Measurements from ENCODE around the gene MYH13.

Gene MYH13

DNA sequence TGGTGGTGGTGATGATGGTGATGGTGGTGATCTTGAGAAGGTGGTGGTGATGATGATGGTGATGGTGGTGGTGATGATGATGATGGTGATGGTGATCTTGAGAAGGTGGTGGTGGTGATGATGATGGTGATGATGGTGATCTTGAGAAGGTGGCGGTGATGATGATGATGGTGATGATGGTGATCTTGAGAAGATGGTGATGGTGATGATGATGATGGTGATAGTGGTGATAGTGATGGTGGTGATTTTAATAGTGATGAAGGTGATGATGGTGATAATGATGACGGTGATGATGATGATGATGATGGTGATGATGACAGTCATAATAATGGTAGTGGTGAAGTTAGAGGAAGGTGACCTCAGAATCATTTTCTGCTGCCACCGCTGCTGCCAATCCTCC, 75.1 kb downstream of the MYH13 start:
- peaks cover 19% of the 10 kb centered on the region for H3K79me2 ChIP-seq (ENCODE audit: low read length)
- no peaks in the 10 kb centered on the region for H3K27me3 ChIP-seq (replicated peaks; ENCODE audit: insufficient read depth, low read length)
- H3K4me2 ChIP-seq (ENCODE audit: low read depth, low read length) = no peak overlapping the region
- H3K36me3 ChIP-seq (replicated peaks; ENCODE audit: insufficient read depth, low read length) = no peaks in the 10 kb centered on the region
- no peak overlapping the region for H2AFZ ChIP-seq (ENCODE audit: low read length)
- no peak for DNase-seq
- H3K9me2 ChIP-seq (replicated peaks; ENCODE audit: insufficient read depth, low read length) = no peaks in the 10 kb centered on the region
- no peak for TF ChIP-seq EZH2 (optimal IDR thresholded peaks at IDR 0.05; ENCODE audit: low read depth, low read length)
- TF ChIP-seq CTCF (IDR thresholded peaks at IDR 0.05; ENCODE audit: low read length) = no peak
- TF ChIP-seq EZH2phosphoT487 (IDR thresholded peaks at IDR 0.05; ENCODE audit: low read length) = no peak
- no peaks in the 10 kb centered on the region for H3K4me1 ChIP-seq (ENCODE audit: low read length)
- no peaks in the 10 kb centered on the region for H3F3A ChIP-seq (ENCODE audit: insufficient read depth, low read length)
- no peak overlapping the region for H3K27ac ChIP-seq (ENCODE audit: low read length)
- H3K9me3 ChIP-seq (replicated peaks; ENCODE audit: insufficient read depth, low read length) = no peaks in the 10 kb centered on the region
- H4K20me1 ChIP-seq (ENCODE audit: insufficient read depth, low read length) = no peaks in the 10 kb centered on the region
- no peak overlapping the region for H3K9ac ChIP-seq (ENCODE audit: low read length)
- no peak overlapping the region for H3K4me3 ChIP-seq (ENCODE audit: low read length)

DNA sequence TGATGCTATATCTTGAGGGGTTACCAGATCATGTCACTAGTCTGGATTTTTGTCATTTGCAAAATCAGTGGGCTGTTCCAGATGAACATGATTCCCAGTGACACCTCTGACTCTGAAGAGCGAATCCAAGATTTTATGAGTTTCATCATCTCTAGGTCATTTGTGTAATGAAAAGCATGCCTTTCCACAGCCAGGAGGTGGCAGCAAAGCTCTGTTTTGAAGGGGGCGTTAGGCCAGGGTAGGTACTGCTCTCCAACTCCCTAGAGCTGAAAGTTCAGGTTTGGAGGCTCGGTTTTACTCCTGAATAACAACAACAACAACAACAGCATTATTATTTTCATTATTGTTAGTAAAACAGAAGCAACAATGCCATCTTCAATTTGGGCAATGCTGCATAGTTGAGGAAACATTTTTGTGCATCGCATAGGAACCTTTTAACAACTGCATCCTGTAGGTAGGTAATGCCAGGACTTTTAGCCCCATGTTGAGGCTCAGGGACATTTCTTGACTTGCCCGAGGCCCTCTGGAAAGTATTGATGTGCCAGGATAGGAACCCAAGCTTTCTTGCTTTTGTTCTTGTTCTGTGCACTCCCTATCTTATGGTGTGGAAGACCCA, 77.0 kb downstream of the MYH13 start:
- H3K4me2 ChIP-seq (ENCODE audit: low read depth, low read length) = no peak overlapping the region
- H4K20me1 ChIP-seq (ENCODE audit: insufficient read depth, low read length) = no peaks in the 10 kb centered on the region
- H3K79me2 ChIP-seq (ENCODE audit: low read length) = peaks cover 22% of the 10 kb centered on the region
- no peak overlapping the region for H3K27ac ChIP-seq (ENCODE audit: low read length)
- H3K9me2 ChIP-seq (replicated peaks; ENCODE audit: insufficient read depth, low read length) = no peaks in the 10 kb centered on the region
- DNase-seq = peak; percentile 25
- peak; percentile 60 for TF ChIP-seq CTCF (IDR thresholded peaks at IDR 0.05; ENCODE audit: low read length)
- TF ChIP-seq EZH2 (optimal IDR thresholded peaks at IDR 0.05; ENCODE audit: low read depth, low read length) = no peak
- no peaks in the 10 kb centered on the region for H3F3A ChIP-seq (ENCODE audit: insufficient read depth, low read length)
- no peaks in the 10 kb centered on the region for H3K4me1 ChIP-seq (ENCODE audit: low read length)
- no peak overlapping the region for H2AFZ ChIP-seq (ENCODE audit: low read length)
- H3K27me3 ChIP-seq (replicated peaks; ENCODE audit: insufficient read depth, low read length) = no peaks in the 10 kb centered on the region
- H3K36me3 ChIP-seq (replicated peaks; ENCODE audit: insufficient read depth, low read length) = no peaks in the 10 kb centered on the region
- H3K9ac ChIP-seq (ENCODE audit: low read length) = no peak overlapping the region
- H3K4me3 ChIP-seq (ENCODE audit: low read length) = no peak overlapping the region
- no peaks in the 10 kb centered on the region for H3K9me3 ChIP-seq (replicated peaks; ENCODE audit: insufficient read depth, low read length)

- H3K4me2 ChIP-seq (ENCODE audit: low read depth, low read length) = no peak overlapping the region
- H2AFZ ChIP-seq (ENCODE audit: low read length) = no peak overlapping the region
- H3K4me1 ChIP-seq (ENCODE audit: low read length) = no peaks in the 10 kb centered on the region
- no peaks in the 10 kb centered on the region for H3K9me2 ChIP-seq (replicated peaks; ENCODE audit: insufficient read depth, low read length)
- H3K36me3 ChIP-seq (replicated peaks; ENCODE audit: insufficient read depth, low read length) = no peaks in the 10 kb centered on the region
- no peaks in the 10 kb centered on the region for H3K27me3 ChIP-seq (replicated peaks; ENCODE audit: insufficient read depth, low read length)
- no peaks in the 10 kb centered on the region for H3F3A ChIP-seq (ENCODE audit: insufficient read depth, low read length)
- H3K4me3 ChIP-seq (ENCODE audit: low read length) = no peak overlapping the region
- no peak overlapping the region for H3K9ac ChIP-seq (ENCODE audit: low read length)
- no peaks in the 10 kb centered on the region for H4K20me1 ChIP-seq (ENCODE audit: insufficient read depth, low read length)
- no peak overlapping the region for H3K27ac ChIP-seq (ENCODE audit: low read length)
- DNase-seq = no peak
- peaks cover 18% of the 10 kb centered on the region; the same call in 1 of the 2 replicates for H3K79me2 ChIP-seq (ENCODE audit: low read length)
- H3K9me3 ChIP-seq (replicated peaks; ENCODE audit: insufficient read depth, low read length) = no peaks in the 10 kb centered on the region
- TF ChIP-seq CTCF (IDR thresholded peaks at IDR 0.05; ENCODE audit: low read length) = no peak
- TF ChIP-seq EZH2 (optimal IDR thresholded peaks at IDR 0.05; ENCODE audit: low read depth, low read length) = no peak
- TF ChIP-seq EZH2phosphoT487 (IDR thresholded peaks at IDR 0.05; ENCODE audit: low read length) = no peak
Observed at GRCh38 chr17:10294180-10294579, 78.6 kb downstream of the MYH13 start.
